Muscle of arm (tissue), 14 donors: Measurements from ENCODE around the gene ATG3. TPM values are rescaled to one million over a fixed set of nuclear protein-coding genes. Genes with fewer than 3 reads are reported as not detected.

Experiments
- DNase-seq: peaks from one replicate; pipeline ENCODE4 v3.0.0-alpha.2; 2013
- long read RNA-seq, 11 donors: transcript quantifications; one replicate each; lab custom pipeline, GENCODE V29; 2026
- polyA plus RNA-seq, 12 donors: library from polyadenylated mRNA; unstranded; fragments of 120-200 nt; gene quantifications; one replicate each; pipeline ENCODE4 v1.2.1, GENCODE V29; 2013; ENCODE audit not compliant: insufficient read length in 12 of 12

Gene ATG3
- 10 to 100 TPM in 11 of 12 donors, not detected in 1; 24.0 to 50.7 (median 30.7) TPM for polyA plus RNA-seq
- long read RNA-seq, donor 1, transcript ATG3-201 (12 exons, 1,570 nt) = major isoform, 18 of 25 reads
- long read RNA-seq, donor 1, partial matches to known transcripts = 0 of 25 reads
- long read RNA-seq, donor 1, other reads (novel, unspliced or antisense) = 0 of 25 reads
- long read RNA-seq, donor 2, transcript ATG3-201 (12 exons, 1,570 nt) = major isoform, 15 of 16 reads
- long read RNA-seq, donor 2, partial matches to known transcripts = 0 of 16 reads
- long read RNA-seq, donor 2, other reads (novel, unspliced or antisense) = 0 of 16 reads
- long read RNA-seq, donor 3, transcript ATG3-201 (12 exons, 1,570 nt) = major isoform, 6 of 7 reads
- long read RNA-seq, donor 3, partial matches to known transcripts = 0 of 7 reads
- long read RNA-seq, donor 3, other reads (novel, unspliced or antisense) = 0 of 7 reads
- long read RNA-seq, donor 4, transcript ATG3-201 (12 exons, 1,570 nt) = major isoform, 9 of 9 reads
- long read RNA-seq, donor 4, partial matches to known transcripts = 0 of 9 reads
- long read RNA-seq, donor 4, other reads (novel, unspliced or antisense) = 0 of 9 reads
- long read RNA-seq, donor 5, transcript ATG3-201 (12 exons, 1,570 nt) = major isoform, 14 of 18 reads
- long read RNA-seq, donor 5, partial matches to known transcripts = 0 of 18 reads
- long read RNA-seq, donor 5, other reads (novel, unspliced or antisense) = 0 of 18 reads
- long read RNA-seq, donor 6, transcript ATG3-201 (12 exons, 1,570 nt) = major isoform, 6 of 7 reads
- long read RNA-seq, donor 6, partial matches to known transcripts = 0 of 7 reads
- long read RNA-seq, donor 6, other reads (novel, unspliced or antisense) = 0 of 7 reads
- long read RNA-seq, donor 7, partial matches to known transcripts = 0 of 5 reads
- long read RNA-seq, donor 7, other reads (novel, unspliced or antisense) = 0 of 5 reads
- long read RNA-seq, donor 8, transcript ATG3-201 (12 exons, 1,570 nt) = major isoform, 18 of 25 reads
- long read RNA-seq, donor 8, transcript ATG3-207 (2 exons, 2,758 nt) = minor isoform, 5 of 25 reads
- long read RNA-seq, donor 8, partial matches to known transcripts = 0 of 25 reads
- long read RNA-seq, donor 8, other reads (novel, unspliced or antisense) = 0 of 25 reads
- long read RNA-seq, donor 9, transcript ATG3-201 (12 exons, 1,570 nt) = major isoform, 9 of 16 reads
- long read RNA-seq, donor 9, partial matches to known transcripts = 6 of 16 reads
- long read RNA-seq, donor 9, other reads (novel, unspliced or antisense) = 0 of 16 reads
- long read RNA-seq, donor 10, transcript ATG3-201 (12 exons, 1,570 nt) = major isoform, 15 of 24 reads
- long read RNA-seq, donor 10, partial matches to known transcripts = 7 of 24 reads
- long read RNA-seq, donor 10, other reads (novel, unspliced or antisense) = 0 of 24 reads
- long read RNA-seq, donor 11, transcript ATG3-201 (12 exons, 1,570 nt) = major isoform, 11 of 12 reads
- long read RNA-seq, donor 11, partial matches to known transcripts = 0 of 12 reads
- long read RNA-seq, donor 11, other reads (novel, unspliced or antisense) = 0 of 12 reads

DNA sequence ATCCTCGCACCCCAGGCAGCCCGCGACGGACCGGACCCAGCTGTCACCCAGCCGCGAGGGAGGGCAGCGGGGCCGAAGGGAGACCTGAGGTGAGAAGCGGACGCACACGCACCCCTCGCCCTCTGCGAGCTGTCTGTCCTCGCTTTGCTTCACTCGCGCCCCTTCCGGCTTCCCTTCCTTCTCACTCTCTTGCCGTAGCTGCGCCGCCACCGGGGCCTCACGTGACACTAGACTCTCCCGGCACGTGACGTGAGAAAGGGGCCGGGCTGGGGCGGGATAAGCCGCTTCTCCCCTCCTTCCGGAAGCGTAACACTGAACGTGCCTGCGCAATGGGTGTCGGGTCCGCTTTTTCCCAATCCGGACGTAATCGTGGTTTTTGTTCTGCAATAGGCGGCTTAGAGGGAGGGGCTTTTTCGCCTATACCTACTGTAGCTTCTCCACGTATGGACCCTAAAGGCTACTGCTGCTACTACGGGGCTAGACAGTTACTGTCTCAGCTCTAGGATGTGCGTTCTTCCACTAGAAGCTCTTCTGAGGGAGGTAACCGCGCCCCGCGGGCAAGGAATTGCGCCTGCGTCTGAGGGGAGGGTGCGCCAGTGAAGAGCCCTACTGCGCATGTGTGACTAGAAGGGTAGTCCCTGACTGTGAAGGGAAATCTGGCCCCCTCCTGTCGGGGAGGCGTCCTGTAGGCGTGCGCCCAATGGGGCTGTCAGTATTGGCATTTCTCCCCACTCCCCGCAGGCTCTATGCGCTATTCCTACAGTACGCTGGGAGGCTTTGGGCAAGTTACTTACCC is at the start of gene ATG3, which contains the start of gene SLC35A5:
Gene ATG3 (minus strand): TSS at position 229 of the 796 bp plus-strand sequence. CDS start 434 bp downstream, outside the sequence.
Gene SLC35A5 (plus strand): TSS at position 312 of the 796 bp plus-strand sequence. CDS start 1,359 bp downstream, outside the sequence.
- DNase-seq = peak; percentile 99

GRCh38 chr3:112610121-112610520 is 48.4 kb upstream of the ATG3 start:
- DNase-seq = no peak

GRCh38 chr3:112607863-112608262 is 46.1 kb upstream of the ATG3 start:
- no peak for DNase-seq

DNA sequence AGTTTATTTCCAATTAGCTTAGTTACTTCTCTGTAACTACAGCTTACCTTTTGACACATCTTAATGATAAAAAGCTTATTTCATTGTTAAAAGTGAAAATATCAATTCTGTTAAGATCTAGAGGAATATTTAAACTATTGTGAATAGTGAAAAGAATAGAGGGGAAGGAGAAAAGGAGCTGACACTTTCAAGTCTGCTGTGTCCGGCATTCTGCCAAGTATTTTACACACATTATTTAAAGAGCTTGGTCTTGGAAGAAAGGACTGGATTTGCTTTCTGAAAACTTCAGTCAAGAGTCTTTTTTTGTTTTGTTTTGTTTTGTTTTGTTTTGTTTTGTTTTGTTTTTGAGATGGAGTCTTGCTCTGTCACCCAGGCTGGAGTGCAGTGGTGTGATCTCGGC is 44.3 kb upstream of the ATG3 start:
- DNase-seq = no peak

- DNase-seq = peak; percentile 24
Measured at GRCh38 chr3:112605285-112605684, 43.5 kb upstream of the ATG3 start.

DNA sequence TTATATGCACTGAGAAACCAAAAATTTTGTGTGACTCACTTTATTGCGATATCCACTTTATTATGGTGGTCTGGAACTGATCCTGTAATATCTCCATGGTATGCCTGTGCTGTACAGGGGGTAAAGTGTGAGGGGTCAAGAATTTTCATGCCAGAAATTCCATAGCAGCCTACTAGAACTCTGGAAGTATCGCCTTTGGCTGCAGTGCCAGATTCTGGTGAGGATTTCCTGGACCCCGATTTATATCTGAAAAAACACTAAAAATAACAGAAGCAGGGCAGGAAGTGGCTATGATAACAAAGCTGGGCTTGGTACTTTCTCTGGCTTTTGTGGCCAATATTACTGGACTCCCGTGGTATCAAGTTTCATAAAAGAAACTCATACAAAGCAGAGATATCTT is 42.8 kb upstream of the ATG3 start:
- no peak for DNase-seq

DNA sequence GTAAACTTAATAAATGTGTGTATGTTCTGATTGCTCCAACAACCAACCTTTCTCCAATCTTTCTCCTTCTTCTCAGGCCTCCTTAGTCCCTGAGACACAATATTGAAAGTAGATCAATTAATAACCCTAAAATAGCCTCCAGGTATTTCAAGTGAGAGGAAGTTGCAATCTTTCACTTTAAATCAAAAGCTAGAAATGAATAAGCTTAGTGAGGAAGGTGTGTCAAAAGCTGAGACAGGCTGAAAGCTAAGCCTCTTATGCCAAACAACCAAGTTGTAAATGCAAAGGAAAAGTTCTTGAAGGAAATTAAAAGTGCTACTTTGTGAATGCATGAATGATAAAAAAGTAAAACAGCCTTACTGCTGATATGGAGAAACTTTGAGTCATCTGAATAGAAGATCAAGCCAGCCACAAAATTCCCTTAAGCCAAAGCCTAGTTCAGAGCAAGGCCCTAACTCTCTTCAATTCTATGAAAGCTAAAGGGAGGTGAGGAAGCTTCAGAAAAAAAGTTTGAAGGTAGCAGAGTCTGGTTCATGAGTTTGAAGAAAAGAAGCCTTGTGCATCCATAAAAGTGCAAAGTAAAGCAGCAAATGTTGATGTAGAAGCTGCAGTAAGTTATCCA is 40.6 kb upstream of the ATG3 start:
- DNase-seq = no peak

GRCh38 chr3:112598731-112599130 is 37.0 kb upstream of the ATG3 start:
- no peak for DNase-seq

DNA sequence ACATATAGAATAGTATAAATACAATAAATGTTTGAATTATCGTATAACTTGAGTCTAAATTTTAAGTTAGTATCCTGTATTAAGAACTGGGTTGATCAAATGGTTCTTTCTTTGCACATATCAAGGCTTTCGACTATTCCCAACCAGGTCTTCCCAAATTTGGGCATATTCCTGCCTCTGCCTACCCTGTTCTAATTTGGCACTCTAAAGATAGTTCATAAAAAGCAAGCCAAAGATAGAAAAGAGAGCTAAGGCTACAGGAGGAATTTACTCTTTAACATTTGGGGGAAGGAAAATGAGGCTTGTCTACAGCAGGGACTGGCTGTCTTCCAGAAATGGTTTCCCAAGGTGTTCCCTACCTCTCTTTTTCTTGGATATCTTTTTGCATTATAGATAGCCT is 36.2 kb upstream of the ATG3 start:
- DNase-seq = no peak

DNA sequence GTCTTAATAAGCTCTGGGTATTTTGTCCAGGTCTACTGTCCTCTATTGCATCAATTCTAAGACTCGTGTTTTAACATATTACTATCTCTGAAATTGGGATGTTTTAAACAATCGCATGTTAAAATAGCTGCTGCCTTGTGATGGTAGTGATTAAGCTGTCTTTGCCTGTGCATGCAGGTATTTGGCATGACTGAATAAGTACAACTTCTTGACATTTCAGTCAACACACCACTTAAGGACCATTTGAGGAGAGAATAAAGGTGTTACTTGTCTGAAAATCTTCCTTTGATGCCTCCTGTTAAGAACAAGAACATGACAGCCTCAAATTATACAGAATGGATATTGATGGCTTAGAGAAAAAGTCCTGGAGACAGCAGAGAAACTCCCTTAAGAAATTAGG is 33.1 kb upstream of the ATG3 start:
- DNase-seq = no peak

DNA sequence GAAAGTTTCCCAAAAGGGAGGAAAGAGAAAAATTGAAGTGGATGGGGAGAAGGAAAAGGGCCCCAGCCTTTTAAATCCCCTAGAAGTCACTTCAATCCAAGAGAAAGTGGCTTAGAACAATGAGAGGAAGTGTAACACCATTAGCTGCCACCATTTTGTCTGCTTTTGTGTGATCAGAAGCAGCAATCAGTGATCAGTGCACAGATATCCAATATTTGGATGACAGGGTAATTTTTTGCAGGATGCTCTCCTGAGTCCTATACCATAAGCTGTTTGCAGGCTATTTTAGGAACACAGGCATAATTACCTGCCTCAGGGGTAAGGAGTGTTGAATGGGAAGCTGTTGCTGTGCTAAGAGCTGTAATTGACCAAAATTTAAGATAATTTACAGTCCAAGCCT is 31.5 kb upstream of the ATG3 start:
- DNase-seq = no peak

DNA sequence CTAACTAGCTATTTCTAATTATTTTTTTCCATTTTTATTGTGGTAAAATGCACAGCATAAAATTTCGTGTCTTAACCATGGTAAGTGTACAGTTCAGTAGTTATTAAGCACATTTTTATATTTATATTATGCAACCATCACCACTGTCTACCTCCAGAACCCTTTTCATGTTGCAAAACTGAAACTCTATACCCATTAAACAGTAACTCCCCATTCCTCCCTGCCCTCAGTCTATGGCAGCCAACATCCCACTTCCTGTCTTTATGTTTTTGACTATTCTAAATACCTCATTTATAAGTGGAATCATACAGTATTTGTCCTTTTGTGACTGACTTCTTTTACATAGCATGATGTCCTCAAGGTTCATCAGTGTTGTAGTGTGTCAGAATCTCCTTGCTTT is 25.6 kb upstream of the ATG3 start:
- DNase-seq = no peak

GRCh38 chr3:112585782-112586181 is 24.0 kb upstream of the ATG3 start:
- DNase-seq = no peak

GRCh38 chr3:112583105-112583504 is 21.3 kb upstream of the ATG3 start:
- DNase-seq = no peak

DNA sequence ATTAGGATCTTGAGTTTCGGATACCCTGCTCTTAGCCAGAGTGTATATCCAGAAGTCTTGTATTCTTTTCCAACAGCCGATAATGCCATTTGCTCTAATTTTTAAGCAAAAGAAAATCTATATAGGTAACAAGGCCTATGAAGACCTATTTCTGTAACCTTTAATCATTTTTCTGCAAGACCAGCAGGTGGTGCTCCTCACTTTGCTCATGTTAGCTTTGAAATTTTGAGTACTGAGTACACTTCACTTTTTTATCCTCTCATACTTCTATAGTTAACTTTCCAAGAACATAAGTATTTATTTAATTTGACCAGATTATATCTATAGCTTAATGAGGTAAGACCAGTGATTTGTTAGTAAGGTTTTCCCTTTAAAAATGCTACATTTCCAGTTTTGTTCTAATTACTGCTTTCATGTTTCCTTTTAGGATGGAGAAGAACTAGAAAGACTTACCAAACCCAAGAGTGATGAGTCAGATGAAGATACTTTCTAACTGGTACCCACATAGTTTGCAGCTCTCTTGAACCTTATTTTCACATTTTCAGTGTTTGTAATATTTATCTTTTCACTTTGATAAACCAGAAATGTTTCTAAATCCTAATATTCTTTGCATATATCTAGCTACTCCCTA is 20.6 kb upstream of the ATG3 start:
- DNase-seq = peak; percentile 53

- no peak for DNase-seq
Measured at GRCh38 chr3:112579697-112580096, 17.9 kb upstream of the ATG3 start.

GRCh38 chr3:112579232-112579631 is 17.5 kb upstream of the ATG3 start:
- no peak for DNase-seq

DNA sequence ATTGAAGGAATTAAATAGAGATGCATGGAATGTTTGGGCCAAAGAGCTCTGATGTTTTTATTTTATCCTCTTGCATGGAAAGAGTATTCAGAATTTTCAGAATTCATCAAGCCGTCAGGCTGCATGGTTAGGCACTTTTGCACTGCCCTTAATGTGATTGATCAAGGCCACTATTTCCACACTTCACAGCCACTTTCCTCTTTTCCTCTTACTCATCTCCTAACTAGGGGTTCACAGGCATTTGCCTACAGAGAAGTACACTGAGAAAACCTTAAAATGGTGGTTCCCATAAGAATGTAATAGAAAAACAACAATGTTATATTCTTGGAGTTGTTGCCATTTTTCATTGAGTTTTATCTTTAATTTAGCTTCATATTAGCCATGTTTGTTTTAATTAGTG is 10.9 kb upstream of the ATG3 start:
- no peak for DNase-seq

GRCh38 chr3:112569265-112569664 is 7.5 kb upstream of the ATG3 start:
- DNase-seq = no peak
